ENCODE measurements around the gene STUM. TPM values are rescaled to one million over a fixed set of nuclear protein-coding genes. Genes with fewer than 3 reads are reported as not detected.

The STUM gene
- total RNA-seq, 1 experiment from 2014 or later: 0.37 TPM

GRCh38 chr1:226574591-226575435 lies 26.2 kb downstream of the STUM start:
- H3K4me1 Mint-ChIP-seq (ENCODE audit: insufficient read depth, unreplicated experiment): no peaks in the 10 kb centered on the region
- H3K9me3 Mint-ChIP-seq (ENCODE audit: unreplicated experiment): no peaks in the 10 kb centered on the region
- POLR2A ChIA-PET: no interaction called here
- no peaks in the 10 kb centered on the region for H3K36me3 Mint-ChIP-seq (ENCODE audit: insufficient read depth, unreplicated experiment)
- no peak overlapping the region for H3K4me3 Mint-ChIP-seq (ENCODE audit: unreplicated experiment)
- no peak for TF ChIP-seq CTCF (IDR thresholded peaks at IDR 0.05; ENCODE audit: unreplicated experiment)
- peaks cover 25% of the 10 kb centered on the region for H3K27me3 Mint-ChIP-seq (ENCODE audit: insufficient read depth, unreplicated experiment)
- intact Hi-C loops (cut with micrococcal nuclease): no loop called here
- BruUV-seq (replicated peaks): no TSS peak
- CTCF ChIA-PET: interaction anchor here (0.7 to 1.0 kb wide), 3 partner anchors 9 to 53 kb away, joined by 3 to 4 read pairs (median 3); partner anchors contain the start of gene STUM
- DNase-seq (ENCODE audit: unreplicated experiment): no peak
- H3K27ac Mint-ChIP-seq (ENCODE audit: low read depth, unreplicated experiment): no peak overlapping the region

- no peak for TF ChIP-seq CTCF (IDR thresholded peaks at IDR 0.05; ENCODE audit: unreplicated experiment)
- CTCF ChIA-PET: interaction anchor here (0.9 to 1.0 kb wide), 2 partner anchors 9 to 27 kb away, joined by 3 read pairs; partner anchors contain the start of gene STUM
- no peaks in the 10 kb centered on the region for H3K36me3 Mint-ChIP-seq (ENCODE audit: insufficient read depth, unreplicated experiment)
- POLR2A ChIA-PET: no interaction called here
- intact Hi-C loops (cut with micrococcal nuclease): no loop called here
- peaks cover 20% of the 10 kb centered on the region for H3K27me3 Mint-ChIP-seq (ENCODE audit: insufficient read depth, unreplicated experiment)
- no peak for DNase-seq (ENCODE audit: unreplicated experiment)
- no peaks in the 10 kb centered on the region for H3K9me3 Mint-ChIP-seq (ENCODE audit: unreplicated experiment)
- no peaks in the 10 kb centered on the region for H3K4me1 Mint-ChIP-seq (ENCODE audit: insufficient read depth, unreplicated experiment)
- no peak overlapping the region for H3K4me3 Mint-ChIP-seq (ENCODE audit: unreplicated experiment)
- no TSS peak for BruUV-seq (replicated peaks)
- H3K27ac Mint-ChIP-seq (ENCODE audit: low read depth, unreplicated experiment): no peak overlapping the region
Measured at GRCh38 chr1:226575436-226575720, 26.8 kb downstream of the STUM start.

- CTCF ChIA-PET: interaction anchor here (0.9 to 2.1 kb wide), 4 partner anchors 8 to 168 kb away, joined by 3 to 6 read pairs (median 4); partner anchors contain the start of genes PARP1 and STUM
- no peaks in the 10 kb centered on the region for H3K36me3 Mint-ChIP-seq (ENCODE audit: insufficient read depth, unreplicated experiment)
Measured at GRCh38 chr1:226575739-226576378, 27.3 kb downstream of the STUM start.

More at GRCh38 chr1:226575739-226576378, 27.3 kb downstream of the STUM start:
- Mint-ChIP-seq H3K27me3 (ENCODE audit: insufficient read depth, unreplicated experiment) (peaks cover 15% of the 10 kb centered on the region), H3K4me3 (ENCODE audit: unreplicated experiment) (no peak overlapping the region), H3K4me1 (ENCODE audit: insufficient read depth, unreplicated experiment) (no peaks in the 10 kb centered on the region), H3K27ac (ENCODE audit: low read depth, unreplicated experiment) (no peak overlapping the region), H3K9me3 (ENCODE audit: unreplicated experiment) (no peaks in the 10 kb centered on the region)
- intact Hi-C loops (cut with micrococcal nuclease): no loop called here
- no peak for TF ChIP-seq CTCF (IDR thresholded peaks at IDR 0.05; ENCODE audit: unreplicated experiment)
- BruUV-seq (replicated peaks): no TSS peak
- POLR2A ChIA-PET: interaction anchor here (1.0 kb wide), 1 partner anchor 27 kb away, joined by 3 read pairs; no protein-coding TSS in a partner anchor
- no peak for DNase-seq (ENCODE audit: unreplicated experiment)
